GM19328 (cell line): ENCODE data around the gene YEATS2.
"Not testable (repeated sequence)": the region's sequence is repeated elsewhere in the genome, so short reads cannot be mapped to it uniquely, and the experiment has no call there.

Source experiments
- ATAC-seq: cut with Tn5 transposase; IDR thresholded peaks from one replicate; pipeline ENCODE4 v1.9.1; 2021; ENCODE audit warnings: mild to moderate bottlenecking, moderate library complexity; ENCODE audit not compliant: unreplicated experiment

Gene YEATS2

DNA sequence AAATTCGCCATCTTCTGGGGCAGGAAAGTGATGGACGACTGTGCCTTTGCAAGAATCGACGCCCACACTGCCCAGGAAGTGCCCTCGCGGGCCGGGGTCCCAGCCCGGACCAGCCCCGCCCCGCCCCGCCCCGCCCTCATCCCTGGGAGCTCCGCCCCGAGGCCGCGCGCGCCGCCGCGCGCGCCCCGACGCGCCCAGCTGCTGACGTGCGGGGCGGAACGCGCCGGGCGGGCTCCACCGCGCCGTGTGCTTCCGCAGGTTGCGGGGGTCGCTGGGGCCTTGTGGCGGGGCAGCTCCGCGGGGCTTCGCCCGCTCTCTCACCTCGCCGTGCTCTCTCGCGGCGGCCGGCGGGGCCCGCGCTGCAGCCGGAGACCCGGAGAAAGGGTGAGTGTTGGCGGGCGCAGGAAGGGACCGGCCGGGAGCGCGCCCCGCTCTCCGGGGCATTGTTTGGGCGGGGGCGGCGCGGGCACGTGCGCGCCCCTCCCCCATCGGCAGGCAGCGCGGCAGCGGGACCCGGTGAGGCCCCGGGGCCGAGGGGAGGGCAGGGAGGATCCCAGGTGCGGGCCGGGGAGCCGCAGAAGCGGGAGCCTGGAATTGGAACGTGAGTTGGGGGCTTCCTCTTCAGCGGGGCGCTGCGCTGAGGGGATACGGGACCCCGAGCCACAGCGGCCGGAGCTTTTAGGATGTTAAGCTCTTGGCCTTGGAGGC is at the start of gene YEATS2:
TSS of gene YEATS2 (plus strand) at position 188 of the 708 bp plus-strand sequence. CDS start 17,366 bp downstream, outside the sequence.
- ATAC-seq: peak; percentile 74

- ATAC-seq: no peak
Measured at GRCh38 chr3:183650554-183650953, 47.0 kb upstream of the YEATS2 start.

GRCh38 chr3:183653209-183654064 is 44.2 kb upstream of the YEATS2 start:
- no peak for ATAC-seq

- no peak for ATAC-seq
Measured at GRCh38 chr3:183654727-183655126, 42.9 kb upstream of the YEATS2 start.

DNA sequence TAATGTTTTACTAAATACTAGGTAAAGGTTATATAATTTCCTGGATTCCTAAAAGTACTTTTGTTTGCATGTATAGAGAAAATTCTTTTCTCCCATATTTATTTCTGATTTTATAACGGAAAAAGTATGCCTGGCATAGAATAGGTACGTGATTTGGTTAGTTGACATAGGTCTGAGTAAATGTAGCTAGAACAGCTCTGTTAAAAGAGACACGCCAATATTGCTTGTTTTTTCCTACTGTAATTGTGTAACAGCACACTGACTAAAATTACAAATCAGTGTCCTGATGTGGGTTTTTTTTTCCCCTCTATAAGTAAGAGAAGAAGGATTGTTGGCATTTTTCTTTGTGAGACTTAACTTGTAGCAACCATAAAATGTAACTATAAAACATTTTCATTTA is 35.5 kb upstream of the YEATS2 start:
- no peak for ATAC-seq

DNA sequence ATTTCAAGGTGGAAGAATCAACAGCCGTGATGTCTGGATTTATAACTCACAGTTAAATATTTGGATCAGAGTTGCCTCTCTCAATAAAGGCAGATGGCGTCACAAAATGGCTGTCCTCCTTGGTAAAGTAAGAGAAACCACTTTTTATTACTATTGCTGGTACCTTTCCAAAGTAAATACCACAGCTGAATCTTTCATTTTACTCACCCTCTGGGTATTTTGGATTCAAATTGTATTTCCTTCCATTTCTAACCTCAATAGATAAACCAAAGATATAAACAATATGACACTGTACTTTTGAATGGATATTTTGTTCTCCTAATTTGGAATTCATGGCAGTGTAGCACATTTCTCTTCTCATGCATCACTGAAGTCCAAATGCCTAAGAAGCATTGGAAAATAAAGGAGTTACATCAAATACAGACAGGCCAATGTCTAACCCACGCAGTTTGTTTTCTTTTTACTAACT is 32.6 kb upstream of the YEATS2 start:
- no peak for ATAC-seq

DNA sequence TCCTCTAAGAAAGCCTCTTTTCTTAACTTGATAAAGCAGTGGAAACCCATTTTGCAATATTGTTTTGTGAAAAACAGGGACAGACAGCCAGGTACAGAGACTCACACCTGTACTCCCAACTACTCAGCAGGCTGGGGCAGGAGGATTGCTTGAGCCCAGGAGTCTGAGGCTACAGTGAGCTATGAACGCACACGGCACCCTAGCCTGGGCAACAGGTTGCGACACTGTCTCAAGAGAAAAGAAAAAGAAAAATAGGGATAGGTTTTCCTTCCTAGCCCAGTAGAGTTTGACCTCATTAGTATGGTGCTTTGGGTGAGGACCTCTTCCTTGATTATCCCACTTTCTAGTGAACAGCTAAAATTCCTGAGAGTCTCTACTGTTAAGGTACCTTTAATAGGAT is 17.5 kb upstream of the YEATS2 start:
- no peak for ATAC-seq

GRCh38 chr3:183687705-183688104 is 9.9 kb upstream of the YEATS2 start:
- no peak for ATAC-seq

- no peak for ATAC-seq
Measured at GRCh38 chr3:183688874-183689273, 8.7 kb upstream of the YEATS2 start.

DNA sequence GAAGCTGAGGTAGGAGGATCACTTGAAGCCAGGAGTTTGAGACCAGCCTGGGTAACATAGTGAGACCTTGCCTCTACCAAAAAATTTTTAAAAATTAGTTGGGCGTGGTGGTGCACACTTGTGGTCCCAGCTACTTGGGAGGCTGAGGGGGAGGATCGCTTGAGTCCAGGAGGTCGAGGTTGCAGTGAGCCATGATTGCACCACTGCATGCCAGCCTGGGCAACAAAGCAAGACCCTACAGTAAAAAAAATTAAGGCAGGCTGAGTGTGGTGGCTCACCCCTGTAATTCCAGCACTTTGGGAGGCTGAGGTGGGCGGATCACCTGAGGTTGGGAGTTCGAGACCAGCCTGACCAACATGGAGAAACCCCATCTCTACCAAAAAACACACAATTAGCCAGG is 8.0 kb upstream of the YEATS2 start:
- not testable (repeated sequence) for ATAC-seq

DNA sequence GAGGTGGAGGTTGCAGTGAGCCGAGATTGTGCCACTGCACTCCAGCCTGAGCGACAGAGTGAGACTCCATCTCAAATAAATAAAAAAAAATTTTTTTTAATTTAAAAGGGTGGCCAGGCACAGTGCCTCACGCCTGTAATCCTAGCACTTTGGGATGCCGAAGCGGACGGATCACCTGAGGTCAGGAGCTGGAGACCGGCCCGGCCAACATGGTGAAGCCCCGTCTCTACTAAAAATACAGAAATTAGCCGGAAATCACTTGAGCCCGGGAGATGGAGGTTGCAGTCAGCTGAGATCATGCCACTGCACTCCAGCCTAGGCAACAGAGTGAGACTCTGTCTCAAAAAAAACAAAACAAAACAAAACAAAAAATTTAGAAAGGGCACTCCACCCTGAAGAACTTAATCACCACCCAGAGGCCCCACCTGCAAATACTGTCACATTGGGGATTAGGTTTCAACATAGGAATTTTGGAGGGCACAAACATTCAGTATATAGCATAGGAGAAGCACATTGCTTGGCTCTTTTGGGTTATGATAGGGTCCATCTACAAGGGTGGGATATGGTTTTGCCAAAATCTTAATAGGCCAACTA is 7.1 kb upstream of the YEATS2 start:
- no peak for ATAC-seq

DNA sequence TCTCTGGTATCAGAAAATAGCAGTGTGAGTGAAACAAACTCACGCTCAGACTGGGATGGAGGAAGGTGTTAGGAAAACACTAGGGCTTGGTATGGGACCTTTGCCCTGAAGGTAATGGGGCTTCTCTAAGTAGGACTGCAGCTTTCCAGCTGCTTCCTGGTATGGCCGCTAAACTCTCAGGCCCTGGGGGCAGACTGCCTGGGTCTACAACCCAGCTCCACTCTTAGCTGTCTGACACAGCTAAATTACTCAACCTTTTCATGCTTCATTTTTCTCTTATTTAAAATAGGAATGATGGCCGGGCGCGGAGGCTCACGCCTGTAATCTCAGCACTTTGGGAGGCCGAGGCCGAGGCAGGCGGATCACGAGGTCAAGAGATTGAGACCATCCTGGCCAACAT is 5.2 kb upstream of the YEATS2 start:
- ATAC-seq: no peak

GRCh38 chr3:183695569-183696364 is 1.8 kb upstream of the YEATS2 start:
- ATAC-seq: no peak

DNA sequence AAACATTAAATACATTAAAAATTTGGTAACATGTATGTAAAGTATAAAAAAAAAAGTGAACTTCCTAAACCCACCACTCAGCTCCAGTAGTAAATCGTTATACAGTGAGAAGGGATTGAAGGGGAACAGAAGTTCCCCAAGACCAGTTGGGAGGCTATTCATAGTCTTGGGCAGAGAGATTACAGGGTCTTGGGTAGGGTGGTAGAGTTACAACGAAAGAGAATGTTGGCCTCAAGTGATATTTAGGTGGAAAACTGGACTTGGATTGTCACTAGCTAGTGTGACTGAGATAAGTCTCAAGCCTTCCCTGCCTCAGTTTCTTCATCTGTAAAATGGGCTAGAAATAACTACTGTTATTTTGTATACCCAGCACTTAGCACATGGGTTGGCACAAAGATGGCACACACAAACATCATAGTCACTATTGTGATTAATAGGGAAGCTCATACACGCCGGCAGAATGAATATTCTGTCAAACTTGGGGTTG is 431 bp upstream of the YEATS2 start:
- ATAC-seq: no peak

GRCh38 chr3:183698318-183698751 is 738 bp downstream of the YEATS2 start:
- ATAC-seq: peak; percentile 28

DNA sequence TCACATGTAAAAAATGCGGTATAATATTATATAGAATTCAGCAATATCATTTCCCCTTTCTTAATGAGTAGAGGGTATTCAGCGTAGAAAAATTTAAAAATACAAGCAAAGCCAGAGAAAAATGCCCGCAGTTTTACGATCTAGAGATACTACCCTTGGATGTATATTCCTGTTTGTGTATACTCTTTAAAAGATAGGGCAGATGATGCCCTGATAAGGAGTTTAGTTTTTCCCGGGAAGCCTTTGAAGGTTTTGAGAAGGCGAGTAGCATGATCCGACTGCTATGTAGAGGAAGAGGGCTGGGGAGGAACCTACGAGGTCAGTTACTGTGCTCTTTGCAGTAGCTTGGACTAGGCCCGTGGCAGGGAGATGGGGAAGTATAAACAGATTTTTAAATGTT is 1.2 kb downstream of the YEATS2 start:
- no peak for ATAC-seq

- ATAC-seq: no peak
Measured at GRCh38 chr3:183699238-183699947, 1.8 kb downstream of the YEATS2 start.

DNA sequence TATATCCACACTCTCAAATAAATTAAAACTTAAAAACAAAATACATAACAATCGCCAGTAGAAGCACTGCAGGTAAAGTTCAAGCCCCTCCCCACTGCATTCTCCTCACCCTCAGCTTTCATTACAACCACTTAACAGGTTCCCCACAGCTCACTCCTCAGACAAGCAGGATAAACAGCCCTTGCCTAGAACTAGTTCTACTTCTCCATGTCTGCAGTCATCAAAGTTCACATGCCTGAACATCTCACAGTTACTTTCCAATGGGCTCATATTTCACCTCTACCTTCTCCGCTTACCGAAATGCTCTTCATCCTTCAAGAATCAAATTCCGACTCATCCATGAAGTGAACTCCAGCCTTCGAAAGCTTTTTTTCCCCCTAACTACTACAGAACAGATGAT is 4.1 kb downstream of the YEATS2 start:
- ATAC-seq: no peak

- ATAC-seq: not testable (repeated sequence)
Measured at GRCh38 chr3:183703892-183704291, 6.3 kb downstream of the YEATS2 start.

GRCh38 chr3:183710231-183710630 is 12.6 kb downstream of the YEATS2 start:
- no peak for ATAC-seq
